HG02759 (cell line): ENCODE results near the gene SRRM3.
"Not testable (repeated sequence)": the region's sequence is repeated elsewhere in the genome, so short reads cannot be mapped to it uniquely, and the experiment has no call there.

Source experiments
- ATAC-seq: cut with Tn5 transposase; IDR thresholded peaks from one replicate; pipeline ENCODE4 v1.9.1; 2021; ENCODE audit warnings: mild to moderate bottlenecking, moderate library complexity; ENCODE audit not compliant: unreplicated experiment

Gene SRRM3

DNA sequence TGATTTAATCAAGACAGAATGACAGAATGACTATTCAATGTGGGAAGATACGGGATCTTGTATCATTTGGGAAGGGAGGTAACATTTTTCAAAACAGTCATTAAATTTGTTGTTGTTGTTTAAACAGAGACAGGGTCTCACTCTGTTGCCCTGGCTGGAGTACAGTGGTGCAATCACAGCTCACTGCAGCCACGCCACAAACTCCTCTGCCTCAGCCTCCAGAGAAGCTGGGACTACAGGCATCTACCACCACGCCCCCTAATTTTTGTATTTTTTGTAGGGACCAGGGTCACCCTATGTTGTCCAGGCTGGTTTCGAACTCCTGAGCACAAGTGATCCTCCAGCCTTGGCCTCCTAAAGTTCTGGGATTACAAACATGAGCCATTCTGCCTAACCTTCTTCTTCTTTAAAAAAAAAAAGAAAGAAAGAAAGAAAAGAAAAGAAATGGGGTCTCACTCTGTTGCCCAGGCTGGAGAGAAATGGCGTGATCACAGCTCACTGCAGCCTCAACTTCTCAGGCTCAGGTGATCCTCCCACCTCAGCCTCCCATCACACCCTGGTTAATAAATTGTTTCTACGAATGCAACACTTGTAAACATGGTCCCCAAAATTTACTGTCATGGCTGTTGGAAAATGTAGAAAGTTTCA lies 132.7 kb downstream of the SRRM3 start:
- ATAC-seq = no peak

GRCh38 chr7:76335417-76335816 lies 133.7 kb downstream of the SRRM3 start:
- not testable (repeated sequence) for ATAC-seq

- ATAC-seq = no peak
Measured at GRCh38 chr7:76336094-76336493, 134.4 kb downstream of the SRRM3 start.
